Activated naive CD4-positive, alpha-beta T cell treated with anti-CD3 and anti-CD28 coated beads for 36 hours (primary cell): Measurements from ENCODE around the gene CCDC110. TPM values are rescaled to one million over a fixed set of nuclear protein-coding genes. Genes with fewer than 3 reads are reported as not detected.
"Not testable (repeated sequence)": the region's sequence is repeated elsewhere in the genome, so short reads cannot be mapped to it uniquely, and the experiment has no call there.

Source experiments
- CTCF ChIA-PET: fragments of 350-600 bp; sonication (Branson Sonifier 250); formaldehyde crosslinking; loops from one replicate; lab custom pipeline; 2021; ENCODE audit warnings: antibody characterized with exemption; lab: Charles Lee
- DNase-seq: peaks from one replicate; pipeline ENCODE4 v3.0.0-alpha.2; 2020
- H3K27ac Mint-ChIP-seq: one replicate; pipeline ENCODE4 v1.8.0; 2021; ENCODE audit warnings: mild to moderate bottlenecking, mixed read lengths
- H3K27me3 Mint-ChIP-seq: one replicate; pipeline ENCODE4 v1.8.0; 2021; ENCODE audit warnings: low read depth, mixed read lengths
- H3K36me3 Mint-ChIP-seq: one replicate; pipeline ENCODE4 v1.8.0; 2021; ENCODE audit warnings: low read depth, mixed read lengths
- H3K4me1 Mint-ChIP-seq: one replicate; pipeline ENCODE4 v1.8.0; 2021; ENCODE audit warnings: low read depth, mixed read lengths
- H3K4me3 Mint-ChIP-seq: one replicate; pipeline ENCODE4 v1.8.0; 2021; ENCODE audit warnings: mild to moderate bottlenecking, moderate library complexity, mixed read lengths
- H3K9me3 Mint-ChIP-seq: one replicate; pipeline ENCODE4 v1.8.0; 2021; ENCODE audit warnings: mixed read lengths
- intact Hi-C: fragments of 100-400 bp; cut with micrococcal nuclease; formaldehyde crosslinking; loops from one replicate; pipeline ENCODE4 v1.15.1; 2023
- total RNA-seq, 2 experiments: library from RNA; stranded (reverse); gene quantifications; one replicate each; pipeline ENCODE4 v1.2.3, GENCODE V29; 2021

Gene CCDC110
- total RNA-seq, result under 1 TPM; 0.25 to 0.57 TPM

DNA sequence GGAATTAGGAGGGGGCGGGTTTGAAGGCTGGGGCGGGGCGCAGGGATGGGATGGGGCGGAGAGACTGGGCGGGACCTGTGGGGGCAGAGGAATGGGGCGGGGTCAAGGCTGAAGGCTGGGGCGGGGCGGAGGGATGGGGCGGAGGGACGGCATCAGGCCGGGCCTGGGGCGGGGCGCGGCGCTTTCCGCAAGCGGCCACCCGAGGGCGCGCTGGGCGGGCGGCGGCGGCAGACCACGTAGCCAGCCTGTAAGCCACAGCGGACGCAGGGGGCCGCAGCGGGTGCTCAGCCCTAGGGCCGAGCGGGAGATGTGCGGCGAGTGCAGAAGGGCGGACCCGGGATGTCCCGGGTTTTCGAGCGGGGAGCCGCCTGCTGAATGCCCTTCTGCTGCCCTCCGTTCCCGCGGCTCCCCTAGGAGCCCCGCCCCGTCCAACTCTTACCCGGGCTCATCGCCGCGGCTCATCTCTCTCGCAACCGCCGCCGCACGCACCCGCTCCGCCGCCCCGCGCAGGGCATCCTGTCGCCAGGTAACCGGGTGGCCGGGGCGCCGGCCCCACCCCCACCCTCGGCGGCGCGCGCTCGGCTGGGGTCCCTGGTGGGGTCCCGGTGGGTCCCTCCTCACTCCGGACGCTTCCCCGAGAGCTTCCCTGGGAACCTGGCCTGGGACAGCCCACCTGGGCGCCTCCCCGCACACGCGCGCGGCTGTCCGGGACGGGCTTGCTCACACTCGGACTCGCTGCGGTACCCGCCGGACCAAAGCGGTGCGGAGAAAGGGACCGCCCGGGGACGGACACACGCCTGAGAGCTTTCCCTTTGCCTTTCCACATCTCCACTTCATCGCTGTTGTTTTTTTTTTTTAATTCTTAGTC is at the start of gene CCDC110:
Gene CCDC110 (minus strand): TSS at position 499 of the 868 bp plus-strand sequence. CDS start 50 bp downstream, at position 449.
- peak within 1 kb of the TSS; percentile 26 for H3K27ac Mint-ChIP-seq
- H3K9me3 Mint-ChIP-seq, result no peaks in the 10 kb centered on the region
- peak; percentile 93 for DNase-seq
- CTCF ChIA-PET, result interaction anchor here (0.7 to 1.2 kb wide), 4 partner anchors 126 to 330 kb away, joined by 3 read pairs; no protein-coding TSS in a partner anchor
- intact Hi-C loops, result loop anchor here (1.0 to 2.0 kb wide), 9 partner anchors 46 to 719 kb away; partner anchors contain the start of genes ANKRD37, CYP4V2, SNX25 and UFSP2
- H3K4me3 Mint-ChIP-seq, result peak within 1 kb of the TSS; percentile 84
- peaks cover 4% of the 10 kb centered on the region for H3K27me3 Mint-ChIP-seq
- H3K4me1 Mint-ChIP-seq, result peaks cover 2% of the 10 kb centered on the region
- H3K36me3 Mint-ChIP-seq, result no peaks in the 10 kb centered on the region

DNA sequence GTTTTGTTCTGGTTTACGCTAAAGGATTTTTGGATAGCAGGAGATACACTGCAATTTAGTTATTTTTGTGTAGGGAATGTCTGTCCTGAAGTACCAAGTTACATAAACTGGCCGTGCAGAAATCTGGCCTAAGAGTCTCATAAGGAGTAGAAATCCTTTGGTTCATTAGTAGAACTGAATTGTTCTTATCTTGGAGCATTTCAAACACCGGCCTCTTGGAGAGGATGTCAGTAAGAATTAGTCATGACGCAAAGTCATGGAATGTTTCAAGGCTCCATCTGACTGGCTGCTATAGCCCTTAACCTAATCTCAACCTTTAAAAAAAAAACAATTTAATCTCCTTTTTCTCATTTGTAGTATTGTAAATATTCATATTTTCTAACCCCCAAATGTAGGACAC is 48.6 kb upstream of the CCDC110 start:
- H3K9me3 Mint-ChIP-seq, result no peaks in the 10 kb centered on the region
- peaks cover 12% of the 10 kb centered on the region for H3K27me3 Mint-ChIP-seq
- no peaks in the 10 kb centered on the region for H3K4me1 Mint-ChIP-seq
- H3K36me3 Mint-ChIP-seq, result no peaks in the 10 kb centered on the region
- DNase-seq, result no peak
- no peak overlapping the region for H3K27ac Mint-ChIP-seq
- H3K4me3 Mint-ChIP-seq, result no peak overlapping the region
- intact Hi-C loops, result no loop called here
- CTCF ChIA-PET, result no interaction called here

DNA sequence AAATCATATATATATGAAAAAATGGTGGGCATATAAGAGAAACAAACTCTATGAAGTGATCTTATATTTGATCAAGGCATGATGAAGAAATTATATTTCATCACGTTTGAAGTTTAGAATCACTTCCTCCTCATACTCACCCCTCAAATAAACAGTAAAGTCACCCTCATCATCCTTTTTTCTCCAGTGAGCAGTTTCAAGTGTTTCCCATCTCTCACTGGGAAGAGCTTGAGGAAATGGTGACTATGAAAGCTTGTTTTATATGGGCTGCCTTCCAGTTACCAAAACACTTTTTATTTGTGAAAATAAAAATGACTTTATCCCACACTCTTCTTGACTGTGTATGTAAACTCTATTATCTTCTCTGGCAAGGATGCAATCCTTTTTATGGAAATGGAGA is 47.0 kb upstream of the CCDC110 start:
- no peak for DNase-seq
- peaks cover 24% of the 10 kb centered on the region for H3K27me3 Mint-ChIP-seq
- H3K4me3 Mint-ChIP-seq, result no peak overlapping the region
- CTCF ChIA-PET, result no interaction called here
- intact Hi-C loops, result no loop called here
- H3K27ac Mint-ChIP-seq, result no peak overlapping the region
- peaks cover 7% of the 10 kb centered on the region for H3K4me1 Mint-ChIP-seq
- H3K36me3 Mint-ChIP-seq, result no peaks in the 10 kb centered on the region
- no peaks in the 10 kb centered on the region for H3K9me3 Mint-ChIP-seq

DNA sequence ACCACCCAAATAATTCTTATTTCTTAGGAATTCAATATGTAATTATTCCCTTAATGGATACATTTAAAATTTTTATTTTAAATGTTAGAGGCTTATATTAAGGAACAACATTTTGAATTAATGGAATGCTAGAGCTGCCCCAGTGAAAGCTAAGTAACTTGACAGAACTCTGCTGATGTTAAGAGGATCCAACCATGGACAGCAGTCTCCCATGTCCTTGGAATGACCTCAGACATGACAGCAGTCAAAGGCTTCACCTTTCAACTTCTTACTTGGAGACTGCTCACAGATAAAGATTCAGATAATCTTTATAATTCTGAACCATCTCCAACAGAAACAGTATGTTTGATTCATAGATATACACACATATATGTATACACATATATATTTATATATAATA is 46.5 kb upstream of the CCDC110 start:
- Mint-ChIP-seq H3K4me3 (no peak overlapping the region), H3K9me3 (no peaks in the 10 kb centered on the region), H3K27me3 (peaks cover 26% of the 10 kb centered on the region), H3K36me3 (no peaks in the 10 kb centered on the region), H3K27ac (no peak overlapping the region), H3K4me1 (peaks cover 10% of the 10 kb centered on the region)
- CTCF ChIA-PET, result no interaction called here
- no peak for DNase-seq
- intact Hi-C loops, result no loop called here

DNA sequence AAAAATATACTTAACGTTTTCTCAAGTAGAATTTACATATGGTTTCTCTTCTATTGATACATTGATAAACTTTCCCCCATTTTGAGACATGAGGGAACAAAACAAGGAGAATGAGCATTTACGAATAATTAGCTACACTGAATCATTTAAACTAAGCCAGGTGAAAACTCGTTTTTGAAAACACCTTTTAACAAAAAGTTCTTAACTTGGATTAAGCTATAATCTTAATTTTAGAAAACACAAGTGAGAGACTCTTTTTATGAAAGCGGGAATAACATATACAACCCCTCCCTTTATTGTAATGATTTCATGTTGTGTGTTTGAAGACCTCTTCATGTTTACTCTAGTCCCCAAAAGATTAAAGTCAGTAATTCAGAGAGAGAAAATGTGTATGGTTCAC is 43.7 kb upstream of the CCDC110 start:
- H3K9me3 Mint-ChIP-seq, result no peaks in the 10 kb centered on the region
- intact Hi-C loops, result no loop called here
- peaks cover 14% of the 10 kb centered on the region for H3K4me1 Mint-ChIP-seq

DNA sequence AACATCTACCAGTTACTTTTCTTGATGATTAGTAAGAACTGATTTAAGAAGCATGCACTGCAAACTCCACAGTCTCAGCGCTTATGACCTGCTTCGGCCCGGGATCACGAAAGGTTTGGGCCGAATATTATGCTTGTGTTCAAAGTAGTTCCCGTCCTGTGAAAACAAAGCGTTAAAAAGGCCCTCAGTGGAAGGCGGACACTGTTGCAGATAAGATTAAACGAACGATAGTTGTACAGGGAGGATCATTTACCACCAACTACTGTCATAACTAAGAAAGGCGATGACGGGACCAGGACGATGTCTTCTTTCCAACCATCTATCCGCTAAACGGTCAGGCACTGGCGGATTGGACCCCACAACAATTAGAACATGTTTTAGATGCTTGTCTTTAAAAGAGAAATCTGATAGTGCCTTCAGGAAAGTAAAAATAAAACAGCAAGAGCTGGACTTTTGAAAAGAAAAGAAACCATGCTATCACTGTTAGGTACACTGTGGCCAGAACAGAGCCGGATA is 42.7 kb upstream of the CCDC110 start:
- DNase-seq, result no peak
- H3K4me3 Mint-ChIP-seq, result no peak overlapping the region
- peaks cover 14% of the 10 kb centered on the region for H3K4me1 Mint-ChIP-seq
- H3K27me3 Mint-ChIP-seq, result peaks cover 41% of the 10 kb centered on the region
- CTCF ChIA-PET, result no interaction called here
- no peaks in the 10 kb centered on the region for H3K36me3 Mint-ChIP-seq
- H3K27ac Mint-ChIP-seq, result no peak overlapping the region
- intact Hi-C loops, result no loop called here
- H3K9me3 Mint-ChIP-seq, result no peaks in the 10 kb centered on the region

More for the DNA sequence above, 43.7 kb upstream of the CCDC110 start:
- DNase-seq, result no peak
- H3K27me3 Mint-ChIP-seq, result peaks cover 40% of the 10 kb centered on the region
- CTCF ChIA-PET, result interaction anchor here (0.6 to 1.3 kb wide), 2 partner anchors 83 to 622 kb away, joined by 3 to 4 read pairs; no protein-coding TSS in a partner anchor
- no peaks in the 10 kb centered on the region for H3K36me3 Mint-ChIP-seq
- no peak overlapping the region for H3K4me3 Mint-ChIP-seq
- no peak overlapping the region for H3K27ac Mint-ChIP-seq

DNA sequence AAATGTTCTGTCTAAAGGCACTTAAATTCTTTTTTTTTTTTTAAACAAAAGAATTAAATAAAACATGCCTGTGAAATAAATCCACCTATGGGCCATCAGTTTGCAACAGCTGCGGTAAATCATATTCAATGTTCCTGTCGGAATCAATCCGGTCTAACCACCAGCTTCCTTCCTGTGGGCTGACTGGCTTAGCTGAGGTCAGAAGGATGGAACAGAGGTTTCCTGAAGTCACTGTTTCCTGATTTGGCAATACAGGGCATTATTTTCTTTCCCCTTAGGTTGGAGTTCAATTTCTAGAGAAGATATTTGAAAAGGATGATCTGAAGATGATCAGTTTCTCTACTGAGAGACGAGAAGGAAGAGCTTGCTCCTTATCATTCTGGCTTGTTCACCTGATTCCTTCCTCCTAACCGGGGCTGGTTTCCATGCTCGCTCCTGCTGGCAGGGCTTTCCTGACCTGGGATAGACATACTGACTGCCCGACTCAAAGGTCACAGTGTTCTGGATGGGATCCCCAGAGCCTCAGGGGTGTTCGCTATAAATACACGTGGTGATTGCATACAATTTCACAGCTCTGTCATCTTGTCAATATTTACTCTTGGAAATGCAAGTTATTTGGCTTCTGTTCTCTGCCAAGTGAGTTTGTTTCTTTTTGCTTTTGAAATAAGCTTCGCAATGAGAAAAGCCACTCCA is 42.1 kb upstream of the CCDC110 start:
- CTCF ChIA-PET, result no interaction called here
- H3K27me3 Mint-ChIP-seq, result peaks cover 39% of the 10 kb centered on the region
- DNase-seq, result peak; percentile 15
- no peaks in the 10 kb centered on the region for H3K36me3 Mint-ChIP-seq
- H3K4me3 Mint-ChIP-seq, result no peak overlapping the region
- peaks cover 14% of the 10 kb centered on the region for H3K4me1 Mint-ChIP-seq
- H3K9me3 Mint-ChIP-seq, result no peaks in the 10 kb centered on the region
- intact Hi-C loops, result no loop called here
- H3K27ac Mint-ChIP-seq, result no peak overlapping the region

DNA sequence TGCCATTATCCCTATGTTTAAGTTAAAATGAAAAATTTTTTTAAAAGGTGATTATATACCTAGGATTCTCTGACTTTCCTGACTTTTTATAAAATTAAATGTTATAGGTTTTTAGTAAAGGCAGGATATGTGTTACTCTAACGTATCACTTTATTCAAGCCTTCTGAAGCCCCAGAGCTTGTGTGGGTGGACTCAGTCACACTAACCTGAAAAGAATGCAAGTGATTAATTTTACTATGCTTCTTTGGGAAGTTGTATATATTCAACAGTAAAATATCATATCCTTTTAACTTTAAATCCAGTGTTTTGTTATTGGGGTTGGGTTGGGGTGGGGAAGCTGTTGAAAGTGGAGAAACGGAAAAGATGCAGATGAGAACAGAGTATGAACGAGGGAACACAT is 41.0 kb upstream of the CCDC110 start:
- Mint-ChIP-seq H3K27ac (no peak overlapping the region), H3K4me3 (no peak overlapping the region), H3K27me3 (peaks cover 39% of the 10 kb centered on the region), H3K9me3 (no peaks in the 10 kb centered on the region), H3K4me1 (peaks cover 14% of the 10 kb centered on the region), H3K36me3 (no peaks in the 10 kb centered on the region)
- intact Hi-C loops, result no loop called here
- CTCF ChIA-PET, result no interaction called here
- DNase-seq, result no peak

DNA sequence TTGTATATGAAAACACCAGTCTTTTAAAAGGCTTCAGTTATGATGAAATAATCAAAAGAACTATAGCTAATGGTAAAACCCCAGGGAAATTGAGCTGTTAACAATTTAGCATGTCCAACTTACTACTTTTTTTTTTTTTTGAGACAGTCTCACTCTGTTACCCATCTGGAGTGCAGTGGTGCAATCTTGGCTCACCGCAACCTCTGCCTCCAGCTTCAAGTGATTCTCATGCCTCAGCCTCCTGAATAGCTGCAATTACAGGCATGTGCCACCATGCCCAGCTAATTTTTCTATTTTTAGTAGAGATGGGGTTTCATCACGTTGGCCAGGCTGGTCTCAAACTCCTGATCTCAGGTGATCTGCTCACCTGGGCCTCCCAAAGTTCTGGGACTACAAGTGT is 39.7 kb upstream of the CCDC110 start:
- intact Hi-C loops, DNase-seq, H3K36me3 Mint-ChIP-seq, H3K4me3 Mint-ChIP-seq, H3K9me3 Mint-ChIP-seq, H3K27ac Mint-ChIP-seq: not testable (repeated sequence)
- H3K4me1 Mint-ChIP-seq, result peaks cover 14% of the 10 kb centered on the region
- CTCF ChIA-PET, result interaction anchor here (0.6 kb wide), 1 partner anchor 526 kb away, joined by 3 read pairs; no protein-coding TSS in a partner anchor
- H3K27me3 Mint-ChIP-seq, result peaks cover 39% of the 10 kb centered on the region

DNA sequence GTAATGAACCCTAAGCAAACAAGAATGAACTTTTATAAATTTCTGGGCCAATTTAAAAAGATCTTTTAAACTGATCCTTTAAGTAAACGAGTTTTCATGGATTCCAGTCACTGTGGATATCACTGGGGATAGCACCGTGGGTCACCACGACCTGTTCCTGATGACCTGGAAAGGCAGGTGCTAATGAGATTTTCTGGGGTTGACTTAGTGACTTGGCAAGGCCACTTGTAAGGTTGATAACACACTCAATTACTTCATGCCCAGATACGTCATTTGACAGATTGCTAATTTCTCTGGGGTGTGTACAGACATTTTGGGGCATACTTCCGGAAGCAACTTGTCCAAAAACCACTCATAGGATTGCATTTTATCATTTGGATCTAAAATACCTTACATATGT is 39.3 kb upstream of the CCDC110 start:
- CTCF ChIA-PET, result interaction anchor here (0.6 kb wide), 1 partner anchor 526 kb away, joined by 3 read pairs; no protein-coding TSS in a partner anchor
- Mint-ChIP-seq H3K27me3 (peaks cover 43% of the 10 kb centered on the region), H3K27ac (no peak overlapping the region), H3K36me3 (no peaks in the 10 kb centered on the region), H3K9me3 (no peaks in the 10 kb centered on the region), H3K4me1 (peaks cover 14% of the 10 kb centered on the region), H3K4me3 (no peak overlapping the region)
- intact Hi-C loops, result no loop called here
- no peak for DNase-seq

DNA sequence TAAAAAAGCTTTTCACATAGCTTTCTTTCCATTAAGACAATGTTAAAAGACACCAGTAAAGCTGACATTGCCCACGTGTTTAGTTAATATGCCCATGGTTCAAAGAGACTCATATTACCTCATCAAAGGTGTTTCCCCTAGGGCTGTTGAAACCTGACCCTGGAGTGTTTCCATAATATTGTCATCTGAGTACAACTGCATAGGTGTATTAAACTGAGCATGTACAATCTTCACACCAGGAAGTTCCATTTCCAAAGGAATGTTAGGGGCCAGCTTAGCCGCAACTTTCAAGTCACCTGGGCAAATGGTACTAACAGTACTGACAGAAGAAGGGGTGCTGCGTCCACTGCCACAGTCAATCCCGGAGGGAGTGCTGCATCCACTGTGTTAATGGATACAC is 36.6 kb upstream of the CCDC110 start:
- Mint-ChIP-seq H3K27me3 (peaks cover 30% of the 10 kb centered on the region), H3K4me1 (peaks cover 5% of the 10 kb centered on the region), H3K27ac (no peak overlapping the region), H3K9me3 (no peaks in the 10 kb centered on the region), H3K36me3 (no peaks in the 10 kb centered on the region), H3K4me3 (no peak overlapping the region)
- intact Hi-C loops, result no loop called here
- DNase-seq, result no peak
- CTCF ChIA-PET, result no interaction called here

DNA sequence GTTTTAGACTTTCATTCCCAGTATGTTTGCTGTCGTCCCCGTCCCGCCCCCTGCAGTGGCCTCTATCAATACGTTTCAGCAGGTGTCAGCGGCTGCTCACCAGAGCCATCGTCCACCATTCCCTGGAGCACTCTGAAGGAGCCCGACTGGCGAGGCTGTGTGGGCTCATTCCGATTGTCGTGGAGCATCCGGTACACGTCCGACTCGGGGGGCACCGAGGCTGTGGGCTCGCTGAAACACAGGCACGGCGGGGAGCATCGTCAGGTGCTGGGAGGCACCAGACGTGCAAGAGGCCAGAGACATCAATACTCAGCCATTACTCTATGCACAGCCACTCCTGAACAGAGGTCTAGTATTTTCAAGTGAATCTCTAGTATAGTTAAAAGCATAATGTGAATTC is 34.9 kb upstream of the CCDC110 start:
- H3K27ac Mint-ChIP-seq, result no peak overlapping the region
- CTCF ChIA-PET, result no interaction called here
- H3K4me1 Mint-ChIP-seq, result no peaks in the 10 kb centered on the region
- no peaks in the 10 kb centered on the region for H3K9me3 Mint-ChIP-seq
- no peak for DNase-seq
- intact Hi-C loops, result no loop called here
- peaks cover 24% of the 10 kb centered on the region for H3K27me3 Mint-ChIP-seq
- no peaks in the 10 kb centered on the region for H3K36me3 Mint-ChIP-seq
- H3K4me3 Mint-ChIP-seq, result no peak overlapping the region
